Endothelial cell (in vitro differentiated cells): ENCODE results near the gene FOS. TPM values are rescaled to one million over a fixed set of nuclear protein-coding genes. Genes with fewer than 3 reads are reported as not detected.

Experiments used
- DNase-seq: peaks from one replicate; pipeline ENCODE4 v3.0.0; 2021; ENCODE audit warnings: low spot score
- H3K27ac Mint-ChIP-seq: one replicate; pipeline ENCODE4 v1.8.0; 2021; ENCODE audit warnings: mixed read lengths, inconsistent platforms; ENCODE audit not compliant: unreplicated experiment
- H3K27me3 Mint-ChIP-seq: one replicate; pipeline ENCODE4 v1.8.0; 2021; ENCODE audit warnings: mild to moderate bottlenecking, moderate library complexity, mixed read lengths, inconsistent platforms; ENCODE audit not compliant: unreplicated experiment
- H3K36me3 Mint-ChIP-seq: one replicate; pipeline ENCODE4 v1.8.0; 2021; ENCODE audit warnings: mild to moderate bottlenecking, low read depth, mixed read lengths, inconsistent platforms; ENCODE audit not compliant: unreplicated experiment
- H3K4me1 Mint-ChIP-seq: one replicate; pipeline ENCODE4 v1.8.0; 2021; ENCODE audit warnings: mild to moderate bottlenecking, mixed read lengths, inconsistent platforms; ENCODE audit not compliant: unreplicated experiment
- H3K4me3 Mint-ChIP-seq: one replicate; pipeline ENCODE4 v1.8.0; 2021; ENCODE audit warnings: mild to moderate bottlenecking, mixed read lengths, inconsistent platforms; ENCODE audit not compliant: unreplicated experiment
- H3K9me3 Mint-ChIP-seq: one replicate; pipeline ENCODE4 v1.8.0; 2021; ENCODE audit warnings: mixed read lengths, inconsistent platforms; ENCODE audit not compliant: unreplicated experiment
- CTCF ChIP-seq: fragments of 200-600 bp; sonication (generic); IDR thresholded peaks from one replicate; pipeline ENCODE4 v1.5.0; 2021; ENCODE audit warnings: antibody characterized with exemption; ENCODE audit not compliant: unreplicated experiment
- total RNA-seq: library from RNA; stranded (reverse); fragmentation: NEBNext Ultra II Directional; extraction: Animal tissue kit (Norgen Biotek cat#: 25700); gene quantifications from one replicate; pipeline ENCODE4 v1.2.1, GENCODE V29; 2021; ENCODE audit not compliant: unreplicated experiment

Gene FOS
- total RNA-seq, 1 donor from 2014 or later = 41.5 TPM

- Mint-ChIP-seq H3K9me3 (no peaks in the 10 kb centered on the region), H3K27ac (peak overlapping the region; percentile 99), H3K4me3 (no peak overlapping the region), H3K4me1 (peaks cover 24% of the 10 kb centered on the region), H3K36me3 (peaks cover 9% of the 10 kb centered on the region), H3K27me3 (peaks cover 12% of the 10 kb centered on the region)
- no peak for DNase-seq
- TF ChIP-seq CTCF = no peak
These were observed 18.4 kb upstream of the FOS start for GRCh38 chr14:75260025-75260763.

GRCh38 chr14:75261820-75262219 is 16.8 kb upstream of the FOS start:
- H3K9me3 Mint-ChIP-seq = no peaks in the 10 kb centered on the region
- H3K36me3 Mint-ChIP-seq = peaks cover 9% of the 10 kb centered on the region
- H3K27ac Mint-ChIP-seq = no peak overlapping the region
- H3K4me1 Mint-ChIP-seq = peaks cover 24% of the 10 kb centered on the region
- no peak for TF ChIP-seq CTCF
- H3K4me3 Mint-ChIP-seq = no peak overlapping the region
- H3K27me3 Mint-ChIP-seq = peaks cover 12% of the 10 kb centered on the region
- DNase-seq = no peak

GRCh38 chr14:75262641-75263040 is 16.0 kb upstream of the FOS start:
- Mint-ChIP-seq H3K27ac (no peak overlapping the region), H3K4me1 (peaks cover 25% of the 10 kb centered on the region), H3K4me3 (no peak overlapping the region), H3K27me3 (peaks cover 12% of the 10 kb centered on the region), H3K36me3 (peaks cover 4% of the 10 kb centered on the region), H3K9me3 (no peaks in the 10 kb centered on the region)
- TF ChIP-seq CTCF = no peak
- no peak for DNase-seq

DNA sequence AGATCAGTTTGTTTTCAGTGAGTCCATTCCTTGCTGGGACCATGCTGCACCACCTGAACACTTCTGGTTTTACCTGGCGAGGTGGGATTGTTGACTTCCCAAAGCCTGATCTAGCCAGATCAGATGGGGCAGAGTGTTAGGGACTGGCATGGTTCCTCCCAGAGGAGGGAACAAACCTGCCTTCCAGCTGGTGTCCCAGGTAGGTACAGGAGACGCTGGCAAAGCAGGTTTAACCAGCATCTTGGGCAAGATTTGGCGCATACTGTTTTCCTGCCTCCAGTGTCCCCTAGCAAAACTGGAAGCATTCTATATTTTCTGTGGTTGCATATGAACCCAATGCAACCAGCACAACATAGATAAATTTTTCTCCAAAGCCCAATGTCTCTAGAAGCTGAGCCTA is 14.6 kb upstream of the FOS start:
- H3K27ac Mint-ChIP-seq = no peak overlapping the region
- no peaks in the 10 kb centered on the region for H3K9me3 Mint-ChIP-seq
- H3K4me1 Mint-ChIP-seq = peaks cover 21% of the 10 kb centered on the region
- TF ChIP-seq CTCF = no peak
- no peak overlapping the region for H3K4me3 Mint-ChIP-seq
- H3K36me3 Mint-ChIP-seq = no peaks in the 10 kb centered on the region
- H3K27me3 Mint-ChIP-seq = peaks cover 6% of the 10 kb centered on the region
- no peak for DNase-seq

- Mint-ChIP-seq H3K27me3 (no peaks in the 10 kb centered on the region), H3K27ac (peak overlapping the region; percentile 94), H3K4me1 (peaks cover 10% of the 10 kb centered on the region), H3K9me3 (no peaks in the 10 kb centered on the region), H3K4me3 (no peak overlapping the region), H3K36me3 (no peaks in the 10 kb centered on the region)
- TF ChIP-seq CTCF = no peak
- no peak for DNase-seq
These were observed 11.4 kb upstream of the FOS start for GRCh38 chr14:75267141-75267721.
